SK-N-SH treated with all-trans-retinoic acid at 6 μM for 48 hours (cell line): Measurements from ENCODE around the gene SLC36A4.

ENCODE experiments used
- ATAC-seq: fragments of 200-7000 bp; cut with Tn5 transposase; 3 replicates; pipeline ENCODE4 v1.9.1; 2020; ENCODE audit warnings: mild to moderate bottlenecking, moderate library complexity
- ARNTL ChIP-seq: fragments of 450-650 bp; formaldehyde crosslinking; IDR thresholded peaks from 2 replicates; pipeline ENCODE4 v1.5.0; 2020; ENCODE audit warnings: low read depth, mild to moderate bottlenecking, moderate library complexity, borderline replicate concordance
- BACH2 ChIP-seq: fragments of 250-450 bp; sonication (Bioruptor Pico); IDR thresholded peaks from 2 replicates; pipeline ENCODE4 v1.9.0; 2021; ENCODE audit warnings: mild to moderate bottlenecking, borderline replicate concordance
- CSDC2 ChIP-seq: fragments of 250-450 bp; sonication (Bioruptor Pico); IDR thresholded peaks from 2 replicates; pipeline ENCODE4 v1.5.0; 2020; ENCODE audit warnings: mild to moderate bottlenecking, moderate library complexity
- ESRRG ChIP-seq: fragments of 250-450 bp; sonication (Bioruptor Pico); IDR thresholded peaks from 2 replicates; pipeline ENCODE4 v1.6.1; 2021; ENCODE audit warnings: mild to moderate bottlenecking
- GLIS3 ChIP-seq: fragments of 250-450 bp; sonication (Bioruptor Pico); IDR thresholded peaks from 2 replicates; pipeline ENCODE4 v1.5.0; 2020; ENCODE audit warnings: mild to moderate bottlenecking, moderate library complexity
- ISL1 ChIP-seq: fragments of 250-450 bp; sonication (Bioruptor Pico); IDR thresholded peaks from 2 replicates; pipeline ENCODE4 v2.1.2; 2022; ENCODE audit warnings: mild to moderate bottlenecking, moderate library complexity
- OSR1 ChIP-seq: fragments of 250-450 bp; sonication (Bioruptor Pico); IDR thresholded peaks from 2 replicates; pipeline ENCODE4 v1.8.0; 2022; ENCODE audit warnings: moderate library complexity, mild to moderate bottlenecking, inconsistent platforms
- PATZ1 ChIP-seq: fragments of 250-450 bp; sonication (Bioruptor Pico); IDR thresholded peaks from 2 replicates; pipeline ENCODE4 v1.8.0; 2020; ENCODE audit warnings: mild to moderate bottlenecking, moderate library complexity, borderline replicate concordance
- POU6F1 ChIP-seq: fragments of 250-450 bp; sonication (Bioruptor Pico); IDR thresholded peaks from 2 replicates; pipeline ENCODE4 v1.8.0; 2021; ENCODE audit warnings: low read depth, mild to moderate bottlenecking, moderate library complexity, borderline replicate concordance
- PPARA ChIP-seq: fragments of 250-450 bp; sonication (Bioruptor Pico); IDR thresholded peaks from 2 replicates; pipeline ENCODE4 v1.5.0; 2020; ENCODE audit warnings: mild to moderate bottlenecking, borderline replicate concordance
- RARB ChIP-seq: fragments of 250-450 bp; sonication (Bioruptor Pico); IDR thresholded peaks from 2 replicates; pipeline ENCODE4 v1.8.0; 2021; ENCODE audit warnings: mild to moderate bottlenecking, moderate library complexity
- TCF4 ChIP-seq: fragments of 250-450 bp; sonication (Bioruptor Pico); IDR thresholded peaks from 2 replicates; pipeline ENCODE4 v1.8.0; 2021; ENCODE audit warnings: mild to moderate bottlenecking, moderate library complexity, borderline replicate concordance
- TOX ChIP-seq: fragments of 250-450 bp; sonication (Bioruptor Pico); IDR thresholded peaks from 2 replicates; pipeline ENCODE4 v1.8.0; 2021; ENCODE audit warnings: mild to moderate bottlenecking, moderate library complexity, borderline replicate concordance
- TSHZ2 ChIP-seq: fragments of 250-450 bp; sonication (Bioruptor Pico); IDR thresholded peaks from 2 replicates; pipeline ENCODE4 v1.5.0; 2020; ENCODE audit warnings: mild to moderate bottlenecking, moderate library complexity
- ZFP3 ChIP-seq: fragments of 250-450 bp; sonication (Bioruptor Pico); IDR thresholded peaks from 2 replicates; pipeline ENCODE4 v1.5.0; 2020; ENCODE audit warnings: mild to moderate bottlenecking, moderate library complexity
- ZFP30 ChIP-seq: fragments of 450-650 bp; formaldehyde crosslinking; IDR thresholded peaks from 2 replicates; pipeline ENCODE4 v1.5.0; 2022; ENCODE audit warnings: mild to moderate bottlenecking, moderate library complexity
- ZNF565 ChIP-seq: fragments of 450-650 bp; formaldehyde crosslinking; conservative IDR thresholded peaks from 2 replicates; pipeline ENCODE4 v1.5.0; 2020; ENCODE audit warnings: low read depth, mild to moderate bottlenecking, moderate library complexity
- ZNF8 ChIP-seq: fragments of 450-650 bp; formaldehyde crosslinking; IDR thresholded peaks from 2 replicates; pipeline ENCODE4 v1.5.0; 2020; ENCODE audit warnings: mild to moderate bottlenecking, moderate library complexity
- TF ChIP-seq, protein P1 (sequence below): fragments of 250-450 bp; sonication (Bioruptor Pico); IDR thresholded peaks from 2 replicates; pipeline ENCODE4 v1.5.1; 2021; ENCODE audit warnings: mild to moderate bottlenecking, moderate library complexity

The SLC36A4 gene

GRCh38 chr11:93193731-93194130 is 4.1 kb downstream of the SLC36A4 start:
- TF ChIP-seq POU6F1 (CRISPR knock-in tag) = no peak
- no peak for TF ChIP-seq TSHZ2 (CRISPR knock-in tag)
- no peak for TF ChIP-seq PATZ1 (CRISPR knock-in tag)
- TF ChIP-seq BACH2 (CRISPR knock-in tag) = no peak
- TF ChIP-seq ARNTL (CRISPR knock-in tag) = no peak
- no peak for TF ChIP-seq ZFP30 (CRISPR knock-in tag)
- no peak for TF ChIP-seq ISL1 (CRISPR knock-in tag)
- no peak for ATAC-seq

- TF ChIP-seq TSHZ2 (CRISPR knock-in tag) (no peak), ZNF8 (no peak), ZNF565 (no peak), TCF4 (CRISPR knock-in tag) (peak; percentile 22; the same call in 1 of the 2 replicates), BACH2 (CRISPR knock-in tag) (no peak)
- ATAC-seq = no peak
Measured at GRCh38 chr11:93192163-93192562, 5.6 kb downstream of the SLC36A4 start.

- TF ChIP-seq ISL1 (CRISPR knock-in tag) = no peak
- no peak for TF ChIP-seq BACH2 (CRISPR knock-in tag)
- no peak for TF ChIP-seq ZFP30 (CRISPR knock-in tag)
- TF ChIP-seq ARNTL (CRISPR knock-in tag) = no peak
- no peak for TF ChIP-seq PATZ1 (CRISPR knock-in tag)
- TF ChIP-seq TCF4 (CRISPR knock-in tag) = no peak
- TF ChIP-seq TSHZ2 (CRISPR knock-in tag) = no peak
- no peak for TF ChIP-seq OSR1 (CRISPR knock-in tag)
- no peak for TF ChIP-seq ZFP3 (CRISPR knock-in tag)
- no peak for TF ChIP-seq ESRRG (CRISPR knock-in tag)
- TF ChIP-seq RARB (CRISPR knock-in tag) = no peak
- no peak for TF ChIP-seq TOX (CRISPR knock-in tag)
- no peak for TF ChIP-seq CSDC2 (CRISPR knock-in tag)
- no peak for TF ChIP-seq GLIS3 (CRISPR knock-in tag)
- TF ChIP-seq, protein P1, sequence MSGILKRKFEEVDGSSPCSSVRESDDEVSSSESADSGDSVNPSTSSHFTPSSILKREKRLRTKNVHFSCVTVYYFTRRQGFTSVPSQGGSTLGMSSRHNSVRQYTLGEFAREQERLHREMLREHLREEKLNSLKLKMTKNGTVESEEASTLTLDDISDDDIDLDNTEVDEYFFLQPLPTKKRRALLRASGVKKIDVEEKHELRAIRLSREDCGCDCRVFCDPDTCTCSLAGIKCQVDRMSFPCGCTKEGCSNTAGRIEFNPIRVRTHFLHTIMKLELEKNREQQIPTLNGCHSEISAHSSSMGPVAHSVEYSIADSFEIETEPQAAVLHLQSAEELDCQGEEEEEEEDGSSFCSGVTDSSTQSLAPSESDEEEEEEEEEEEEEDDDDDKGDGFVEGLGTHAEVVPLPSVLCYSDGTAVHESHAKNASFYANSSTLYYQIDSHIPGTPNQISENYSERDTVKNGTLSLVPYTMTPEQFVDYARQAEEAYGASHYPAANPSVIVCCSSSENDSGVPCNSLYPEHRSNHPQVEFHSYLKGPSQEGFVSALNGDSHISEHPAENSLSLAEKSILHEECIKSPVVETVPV = no peak
- no peak for TF ChIP-seq PPARA
- TF ChIP-seq ZNF565 = no peak
Measured at GRCh38 chr11:93189462-93189861, 8.3 kb downstream of the SLC36A4 start.

More at GRCh38 chr11:93189462-93189861, 8.3 kb downstream of the SLC36A4 start:
- ATAC-seq = no peak
